Activated B cell treated with CpG ODN at 0.5 μM for 24 hours (primary cell): ENCODE results near the gene CEP290. TPM values are rescaled to one million over a fixed set of nuclear protein-coding genes. Genes with fewer than 3 reads are reported as not detected.

Source experiments
- ATAC-seq: fragments of 200-7000 bp; cut with Tn5 transposase; one replicate; pipeline ENCODE4 v1.10.0; 2021; ENCODE audit warnings: low read depth, mild to moderate bottlenecking, moderate library complexity
- CTCF ChIA-PET: fragments of 350-600 bp; sonication (Branson Sonifier 250); formaldehyde crosslinking; loops from one replicate; lab custom pipeline; 2021; ENCODE audit warnings: antibody characterized with exemption; lab: Charles Lee
- POLR2A ChIA-PET: fragments of 350-600 bp; sonication (Branson Sonifier 250); formaldehyde crosslinking; loops from one replicate; lab custom pipeline; 2021; ENCODE audit warnings: antibody characterized with exemption; lab: Charles Lee
- DNase-seq: peaks from one replicate; pipeline ENCODE4 v3.0.0; 2022
- H3K27ac Mint-ChIP-seq: one replicate; pipeline ENCODE4 v1.8.0; 2020; ENCODE audit warnings: mixed read lengths
- H3K27me3 Mint-ChIP-seq: one replicate; pipeline ENCODE4 v1.8.0; 2021; ENCODE audit warnings: mixed read lengths
- H3K36me3 Mint-ChIP-seq: one replicate; pipeline ENCODE4 v1.8.0; 2021; ENCODE audit warnings: low read depth, mixed read lengths
- H3K4me1 Mint-ChIP-seq: one replicate; pipeline ENCODE4 v1.8.0; 2021; ENCODE audit warnings: mixed read lengths
- H3K4me3 Mint-ChIP-seq: one replicate; pipeline ENCODE4 v1.8.0; 2020; ENCODE audit warnings: mild to moderate bottlenecking, mixed read lengths
- H3K9me3 Mint-ChIP-seq: one replicate; pipeline ENCODE4 v1.8.0; 2020; ENCODE audit warnings: mixed read lengths
- intact Hi-C: fragments of 100-400 bp; cut with micrococcal nuclease; formaldehyde crosslinking; loops from one replicate; pipeline ENCODE4 v1.15.1; 2024
- total RNA-seq: library from RNA; stranded (reverse); gene quantifications from 2 replicates; pipeline ENCODE4 v1.2.3, GENCODE V29; 2022
- TF ChIP-seq, protein P1 (sequence below): fragments of 200-600 bp; IDR thresholded peaks from one replicate; pipeline ENCODE4 v1.8.0; 2022; ENCODE audit warnings: antibody characterized with exemption, mild to moderate bottlenecking

CEP290 gene
- total RNA-seq, 1 donor from 2014 or later = 15.0 TPM

GRCh38 chr12:88029093-88029665 lies 112.7 kb downstream of the CEP290 start, which contains the start of gene C12orf50:
TSS of gene C12orf50 (minus strand) at chr12:88029401. CDS start at chr12:88026962, 2,439 bp downstream.
- POLR2A ChIA-PET = no interaction called here
- no peak within 1 kb of the TSS for H3K4me3 Mint-ChIP-seq

GRCh38 chr12:88026196-88026595 lies 115.7 kb downstream of the CEP290 start:
- no peak overlapping the region for H3K4me3 Mint-ChIP-seq
- no peak overlapping the region for H3K27ac Mint-ChIP-seq
- H3K4me1 Mint-ChIP-seq = no peaks in the 10 kb centered on the region
- POLR2A ChIA-PET = no interaction called here
- no peak for ATAC-seq
- intact Hi-C loops = no loop called here
- TF ChIP-seq, protein P1, sequence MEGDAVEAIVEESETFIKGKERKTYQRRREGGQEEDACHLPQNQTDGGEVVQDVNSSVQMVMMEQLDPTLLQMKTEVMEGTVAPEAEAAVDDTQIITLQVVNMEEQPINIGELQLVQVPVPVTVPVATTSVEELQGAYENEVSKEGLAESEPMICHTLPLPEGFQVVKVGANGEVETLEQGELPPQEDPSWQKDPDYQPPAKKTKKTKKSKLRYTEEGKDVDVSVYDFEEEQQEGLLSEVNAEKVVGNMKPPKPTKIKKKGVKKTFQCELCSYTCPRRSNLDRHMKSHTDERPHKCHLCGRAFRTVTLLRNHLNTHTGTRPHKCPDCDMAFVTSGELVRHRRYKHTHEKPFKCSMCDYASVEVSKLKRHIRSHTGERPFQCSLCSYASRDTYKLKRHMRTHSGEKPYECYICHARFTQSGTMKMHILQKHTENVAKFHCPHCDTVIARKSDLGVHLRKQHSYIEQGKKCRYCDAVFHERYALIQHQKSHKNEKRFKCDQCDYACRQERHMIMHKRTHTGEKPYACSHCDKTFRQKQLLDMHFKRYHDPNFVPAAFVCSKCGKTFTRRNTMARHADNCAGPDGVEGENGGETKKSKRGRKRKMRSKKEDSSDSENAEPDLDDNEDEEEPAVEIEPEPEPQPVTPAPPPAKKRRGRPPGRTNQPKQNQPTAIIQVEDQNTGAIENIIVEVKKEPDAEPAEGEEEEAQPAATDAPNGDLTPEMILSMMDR = no peak
- H3K9me3 Mint-ChIP-seq = no peaks in the 10 kb centered on the region
- CTCF ChIA-PET = no interaction called here
- H3K27me3 Mint-ChIP-seq = peaks cover 15% of the 10 kb centered on the region
- no peak for DNase-seq
- H3K36me3 Mint-ChIP-seq = no peaks in the 10 kb centered on the region

More at GRCh38 chr12:88029093-88029665, 112.7 kb downstream of the CEP290 start, which contains the start of gene C12orf50:
- CTCF ChIA-PET = no interaction called here
- ATAC-seq = no peak
- TF ChIP-seq, protein P1 = no peak
- Mint-ChIP-seq H3K27ac (no peak within 1 kb of the TSS), H3K27me3 (peaks cover 8% of the 10 kb centered on the region), H3K9me3 (no peaks in the 10 kb centered on the region), H3K36me3 (no peaks in the 10 kb centered on the region), H3K4me1 (no peaks in the 10 kb centered on the region)
- no peak for DNase-seq
- intact Hi-C loops = no loop called here

DNA sequence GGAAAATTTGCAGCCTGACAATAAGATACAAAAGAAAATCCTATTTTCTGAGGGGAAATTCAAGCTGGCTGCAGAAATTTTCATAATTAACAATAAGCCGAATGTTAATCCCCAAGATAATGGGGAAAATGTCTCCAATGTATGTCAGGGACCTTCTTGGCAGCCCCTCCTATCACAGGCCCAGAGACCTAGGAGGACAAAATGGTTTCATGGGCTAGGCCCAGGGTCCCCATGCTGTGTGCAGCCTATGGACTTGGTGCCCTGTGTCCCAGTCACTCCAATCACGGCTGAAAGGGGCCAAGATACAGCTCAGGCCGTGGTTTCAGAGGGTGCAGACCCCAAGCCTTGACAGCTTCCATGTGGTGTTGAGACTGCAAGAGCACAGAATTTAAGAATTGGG lies 123.9 kb downstream of the CEP290 start:
- Mint-ChIP-seq H3K4me1 (no peaks in the 10 kb centered on the region), H3K36me3 (no peaks in the 10 kb centered on the region), H3K4me3 (no peak overlapping the region), H3K9me3 (peaks cover 13% of the 10 kb centered on the region), H3K27ac (no peak overlapping the region), H3K27me3 (peaks cover 14% of the 10 kb centered on the region)
- CTCF ChIA-PET = no interaction called here
- DNase-seq (no peak), ATAC-seq (no peak)
- TF ChIP-seq, protein P1 = no peak
- POLR2A ChIA-PET = no interaction called here
- intact Hi-C loops = no loop called here

DNA sequence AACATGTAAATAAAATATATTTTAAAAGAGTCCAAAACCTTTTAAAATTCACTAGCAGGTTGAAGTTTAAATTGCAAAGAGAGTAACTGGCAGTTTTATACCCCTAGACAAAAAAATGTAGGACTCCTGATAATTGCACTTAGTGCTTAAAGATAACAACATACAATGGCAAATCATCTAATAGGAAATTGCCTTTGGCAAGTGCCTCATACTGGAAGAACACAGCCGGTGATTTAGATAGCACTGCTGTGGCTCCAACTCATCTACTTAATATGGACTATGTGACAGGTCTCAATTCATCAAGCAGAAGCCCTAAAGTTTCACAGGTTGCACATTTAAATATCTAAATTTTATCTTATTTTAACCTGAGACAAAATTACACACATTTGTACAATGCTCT lies 126.1 kb downstream of the CEP290 start:
- no peaks in the 10 kb centered on the region for H3K36me3 Mint-ChIP-seq
- DNase-seq = no peak

GRCh38 chr12:88011755-88012154 lies 130.1 kb downstream of the CEP290 start:
- H3K4me3 Mint-ChIP-seq = no peak overlapping the region
- no peaks in the 10 kb centered on the region for H3K36me3 Mint-ChIP-seq
- ATAC-seq (no peak), DNase-seq (no peak)
- TF ChIP-seq, protein P1 = no peak
- CTCF ChIA-PET = no interaction called here
- no peak overlapping the region for H3K27ac Mint-ChIP-seq
- H3K9me3 Mint-ChIP-seq = no peaks in the 10 kb centered on the region
- intact Hi-C loops = no loop called here
- POLR2A ChIA-PET = no interaction called here
- no peaks in the 10 kb centered on the region for H3K4me1 Mint-ChIP-seq
- H3K27me3 Mint-ChIP-seq = peaks cover 7% of the 10 kb centered on the region

More for the DNA sequence above, 126.1 kb downstream of the CEP290 start:
- intact Hi-C loops = no loop called here
- ATAC-seq = no peak
- ChIA-PET POLR2A (no interaction called here), CTCF (no interaction called here)
- Mint-ChIP-seq H3K4me3 (no peak overlapping the region), H3K9me3 (peaks cover 13% of the 10 kb centered on the region), H3K4me1 (no peaks in the 10 kb centered on the region), H3K27ac (no peak overlapping the region), H3K27me3 (peaks cover 7% of the 10 kb centered on the region)
- TF ChIP-seq, protein P1 = no peak
